IMR-90 (cell line): ENCODE measurements around the gene RBM46.

Experiments
- BHLHE40 ChIP-seq: fragments of 150-350 bp; IDR thresholded peaks from 2 replicates; pipeline ENCODE4 v1.6.1; 2016; ENCODE audit warnings: mild to moderate bottlenecking, low read depth, low read length
- CEBPB ChIP-seq: IDR thresholded peaks from 2 replicates; pipeline ENCODE4 v1.6.1; 2012; ENCODE audit warnings: low read depth, low read length, improper control_type of control experiment
- CHD1 ChIP-seq: IDR thresholded peaks from 2 replicates; pipeline ENCODE4 v1.6.1; 2012; ENCODE audit warnings: low read depth, low read length, improper control_type of control experiment
- MXI1 ChIP-seq: IDR thresholded peaks from 2 replicates; pipeline ENCODE4 v1.6.1; 2012; ENCODE audit warnings: low read depth, mild to moderate bottlenecking, low read length, moderate library complexity, borderline replicate concordance
- POLR2A ChIP-seq: IDR thresholded peaks from 2 replicates; pipeline ENCODE4 v1.6.1; 2012; ENCODE audit warnings: mild to moderate bottlenecking, low read depth, low read length
- RAD21 ChIP-seq: IDR thresholded peaks from 2 replicates; pipeline ENCODE4 v1.6.1; 2012; ENCODE audit warnings: low read length, improper control_type of control experiment
- RCOR1 ChIP-seq: IDR thresholded peaks from 2 replicates; pipeline ENCODE4 v1.6.1; 2012; ENCODE audit warnings: mild to moderate bottlenecking, low read length, improper control_type of control experiment; ENCODE audit not compliant: insufficient replicate concordance
- RFX5 ChIP-seq: IDR thresholded peaks from 2 replicates; pipeline ENCODE4 v1.8.0; 2012; ENCODE audit warnings: low read depth, mild to moderate bottlenecking, low read length, moderate library complexity
- TF ChIP-seq, protein P1 (sequence below): conservative IDR thresholded peaks from 2 replicates; pipeline ENCODE4 v1.5.1; 2012; ENCODE audit warnings: mild to moderate bottlenecking, low read depth, low read length, improper control_type of control experiment
- TF ChIP-seq, protein P2 (sequence below): fragments of 150-350 bp; IDR thresholded peaks from 2 replicates; pipeline ENCODE4 v1.6.1; 2016; ENCODE audit warnings: low read depth, mild to moderate bottlenecking, low read length, moderate library complexity, borderline replicate concordance

DNA sequence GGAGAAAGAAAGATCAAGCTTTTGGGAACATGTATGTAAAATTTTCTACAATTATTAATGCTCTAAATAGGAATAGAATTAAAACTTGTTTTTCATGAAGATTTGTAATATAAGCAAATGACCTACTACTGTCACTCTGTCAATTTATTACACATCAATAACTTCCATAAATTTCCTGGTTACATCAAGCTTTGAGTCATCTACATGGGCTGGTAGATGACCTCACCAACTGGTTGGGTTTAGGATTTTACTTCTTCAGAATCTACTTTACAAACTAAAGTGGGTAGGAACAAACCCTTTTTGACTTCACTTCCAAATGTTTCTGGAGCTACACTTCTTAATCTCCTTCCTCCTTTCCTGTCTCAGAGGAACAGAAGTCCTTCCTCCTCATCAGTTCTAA lies 49.3 kb upstream of the RBM46 start:
- TF ChIP-seq, protein P1, sequence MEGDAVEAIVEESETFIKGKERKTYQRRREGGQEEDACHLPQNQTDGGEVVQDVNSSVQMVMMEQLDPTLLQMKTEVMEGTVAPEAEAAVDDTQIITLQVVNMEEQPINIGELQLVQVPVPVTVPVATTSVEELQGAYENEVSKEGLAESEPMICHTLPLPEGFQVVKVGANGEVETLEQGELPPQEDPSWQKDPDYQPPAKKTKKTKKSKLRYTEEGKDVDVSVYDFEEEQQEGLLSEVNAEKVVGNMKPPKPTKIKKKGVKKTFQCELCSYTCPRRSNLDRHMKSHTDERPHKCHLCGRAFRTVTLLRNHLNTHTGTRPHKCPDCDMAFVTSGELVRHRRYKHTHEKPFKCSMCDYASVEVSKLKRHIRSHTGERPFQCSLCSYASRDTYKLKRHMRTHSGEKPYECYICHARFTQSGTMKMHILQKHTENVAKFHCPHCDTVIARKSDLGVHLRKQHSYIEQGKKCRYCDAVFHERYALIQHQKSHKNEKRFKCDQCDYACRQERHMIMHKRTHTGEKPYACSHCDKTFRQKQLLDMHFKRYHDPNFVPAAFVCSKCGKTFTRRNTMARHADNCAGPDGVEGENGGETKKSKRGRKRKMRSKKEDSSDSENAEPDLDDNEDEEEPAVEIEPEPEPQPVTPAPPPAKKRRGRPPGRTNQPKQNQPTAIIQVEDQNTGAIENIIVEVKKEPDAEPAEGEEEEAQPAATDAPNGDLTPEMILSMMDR = no peak
- TF ChIP-seq POLR2A (no peak), CEBPB (no peak), CHD1 (no peak), BHLHE40 (no peak), RAD21 (no peak), RCOR1 (no peak), RFX5 (no peak), MXI1 (no peak)
- TF ChIP-seq, protein P2, sequence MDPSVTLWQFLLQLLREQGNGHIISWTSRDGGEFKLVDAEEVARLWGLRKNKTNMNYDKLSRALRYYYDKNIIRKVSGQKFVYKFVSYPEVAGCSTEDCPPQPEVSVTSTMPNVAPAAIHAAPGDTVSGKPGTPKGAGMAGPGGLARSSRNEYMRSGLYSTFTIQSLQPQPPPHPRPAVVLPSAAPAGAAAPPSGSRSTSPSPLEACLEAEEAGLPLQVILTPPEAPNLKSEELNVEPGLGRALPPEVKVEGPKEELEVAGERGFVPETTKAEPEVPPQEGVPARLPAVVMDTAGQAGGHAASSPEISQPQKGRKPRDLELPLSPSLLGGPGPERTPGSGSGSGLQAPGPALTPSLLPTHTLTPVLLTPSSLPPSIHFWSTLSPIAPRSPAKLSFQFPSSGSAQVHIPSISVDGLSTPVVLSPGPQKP = no peak
